ENCODE results near the gene CCDC34. TPM values are rescaled to one million over a fixed set of nuclear protein-coding genes. Genes with fewer than 3 reads are reported as not detected.
A peak's percentile ranks its signal among the peaks of the same experiment; 100 is the strongest.

The CCDC34 gene
- total and polyA plus RNA-seq, 7 donors = 2.0 to 10.4 (median 4.3) TPM

GRCh38 chr11:27373856-27374602 is 11.0 kb upstream of the CCDC34 start:
- 21 to 62% methylated on average over 6 of the region's 6 CpGs for WGBS, 2 donors
- intact Hi-C loops (cut with DNase I) = no loop called here
- no peaks in the 10 kb centered on the region for H3K9me3 ChIP-seq
- peaks cover 0 to 16% (median 11%) of the 10 kb centered on the region in 4 donors for H3K4me1 ChIP-seq
- H3K27ac ChIP-seq = no peak overlapping the region
- no peak for TF ChIP-seq EP300 (IDR thresholded peaks at IDR 0.05)
- TF ChIP-seq CTCF (IDR thresholded peaks at IDR 0.05) = no peak
- no peak for TF ChIP-seq POLR2AphosphoS5 (IDR thresholded peaks at IDR 0.05)
- no peak for TF ChIP-seq POLR2A (IDR thresholded peaks at IDR 0.05)
- no peak overlapping the region for H3K4me3 ChIP-seq
- H3K36me3 ChIP-seq = peaks cover 0 to 48% (median 5%) of the 10 kb centered on the region in 4 donors
- H3K27me3 ChIP-seq = no peaks in the 10 kb centered on the region
- DNase-seq = no peak

GRCh38 chr11:27373392-27373791 is 10.4 kb upstream of the CCDC34 start:
- no peak for TF ChIP-seq POLR2AphosphoS5 (IDR thresholded peaks at IDR 0.05)
- no peak for TF ChIP-seq POLR2A (IDR thresholded peaks at IDR 0.05)
- no peak for TF ChIP-seq CTCF (IDR thresholded peaks at IDR 0.05)
- no peak for TF ChIP-seq EP300 (IDR thresholded peaks at IDR 0.05)
- Histone ChIP-seq H3K36me3 (peaks cover 0 to 51% (median 5%) of the 10 kb centered on the region in 4 donors), H3K27ac (no peak overlapping the region), H3K9me3 (no peaks in the 10 kb centered on the region), H3K27me3 (no peaks in the 10 kb centered on the region), H3K4me1 (peaks cover 0 to 16% (median 11%) of the 10 kb centered on the region in 4 donors), H3K4me3 (no peak overlapping the region)
- intact Hi-C loops (cut with DNase I) = no loop called here
- DNase-seq = no peak
- WGBS, 2 donors = 75 to 85% methylated on average over 3 of the region's 3 CpGs

DNA sequence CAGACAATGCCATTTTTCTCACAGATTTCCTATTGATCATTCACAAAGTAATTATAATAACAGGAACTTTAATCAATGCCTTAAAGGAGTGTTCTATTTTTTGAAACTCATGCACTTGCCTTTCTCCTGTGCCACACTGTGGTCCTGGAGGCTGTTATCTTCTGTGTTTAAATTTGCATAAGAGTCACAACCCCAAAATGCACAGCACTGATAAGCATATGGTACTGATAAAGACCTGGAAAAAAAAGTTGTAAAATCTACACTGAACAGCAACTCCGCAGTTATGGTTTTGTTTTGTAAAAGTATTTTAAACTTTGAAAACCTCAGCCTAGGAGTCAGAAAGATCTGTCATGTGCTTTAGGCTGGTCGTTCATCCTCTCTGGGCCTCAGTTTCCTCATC is 9.1 kb upstream of the CCDC34 start:
- Histone ChIP-seq H3K36me3 (peaks cover 0 to 57% (median 10%) of the 10 kb centered on the region in 4 donors), H3K27ac (no peak overlapping the region), H3K4me3 (no peak overlapping the region), H3K27me3 (no peaks in the 10 kb centered on the region), H3K4me1 (peaks cover 0 to 16% (median 11%) of the 10 kb centered on the region in 4 donors), H3K9me3 (no peaks in the 10 kb centered on the region)
- intact Hi-C loops (cut with DNase I) = no loop called here
- WGBS, 2 donors = 76 to 84% methylated on average over 2 of the region's 2 CpGs
- no peak for DNase-seq
- no peak for TF ChIP-seq POLR2AphosphoS5 (IDR thresholded peaks at IDR 0.05)

- Histone ChIP-seq H3K36me3 (peaks cover 0 to 57% (median 10%) of the 10 kb centered on the region in 4 donors), H3K9me3 (no peaks in the 10 kb centered on the region), H3K27ac (no peak overlapping the region), H3K4me3 (no peak overlapping the region), H3K4me1 (peaks cover 0 to 16% (median 11%) of the 10 kb centered on the region in 4 donors), H3K27me3 (no peaks in the 10 kb centered on the region)
- DNase-seq = no peak
- TF ChIP-seq CTCF (IDR thresholded peaks at IDR 0.05) (no peak), POLR2A (IDR thresholded peaks at IDR 0.05) (no peak), EP300 (IDR thresholded peaks at IDR 0.05) (no peak), POLR2AphosphoS5 (IDR thresholded peaks at IDR 0.05) (no peak)
- intact Hi-C loops (cut with DNase I) = no loop called here
Observed at GRCh38 chr11:27371489-27371888, 8.5 kb upstream of the CCDC34 start.

- Histone ChIP-seq H3K9me3 (no peaks in the 10 kb centered on the region), H3K4me1 (peaks cover 0 to 16% (median 11%) of the 10 kb centered on the region in 4 donors), H3K27ac (peak overlapping the region in 3 of 4 donors; percentile 10 to 69 (median 51)), H3K36me3 (peaks cover 0 to 50% (median 8%) of the 10 kb centered on the region in 4 donors), H3K4me3 (no peak overlapping the region), H3K27me3 (no peaks in the 10 kb centered on the region)
- 53 to 61% methylated on average over 2 of the region's 2 CpGs for WGBS, 2 donors
- DNase-seq = no peak
- no peak for TF ChIP-seq EP300 (IDR thresholded peaks at IDR 0.05)
- no peak for TF ChIP-seq CTCF (IDR thresholded peaks at IDR 0.05)
- no peak for TF ChIP-seq POLR2AphosphoS5 (IDR thresholded peaks at IDR 0.05)
- TF ChIP-seq POLR2A (IDR thresholded peaks at IDR 0.05) = no peak
- intact Hi-C loops (cut with DNase I) = no loop called here
Observed at GRCh38 chr11:27370374-27370773, 7.4 kb upstream of the CCDC34 start.
